Aorta (tissue), 5 donors: Measurements from ENCODE around the gene DUSP16. TPM values are rescaled to one million over a fixed set of nuclear protein-coding genes. Genes with fewer than 3 reads are reported as not detected.

Experiments
- ATAC-seq: fragments of 200-7000 bp; cut with Tn5 transposase; one replicate; pipeline ENCODE4 v1.9.1; 2022; ENCODE audit warnings: moderate library complexity; ENCODE audit not compliant: low FRiP score
- DNase-seq, 2 donors: peaks; one replicate each; pipeline ENCODE4 v3.0.0-alpha.2; 2020
- H3K27ac ChIP-seq, 2 donors: one replicate each; pipeline ENCODE4 v1.5.1; 2013; ENCODE audit warnings: low read length in 2 of 2, mild to moderate bottlenecking in 2 of 2, moderate library complexity in 2 of 2, control low read depth in 1 of 2, inconsistent platforms in 1 of 2, low read depth in 1 of 2
- H3K27me3 ChIP-seq, 2 donors: one replicate each; pipeline ENCODE4 v1.6.1; 2013; ENCODE audit warnings: control low read depth in 1 of 2, low read length in 1 of 2, mild to moderate bottlenecking in 1 of 2, moderate library complexity in 1 of 2; ENCODE audit not compliant: insufficient read depth in 2 of 2, control insufficient read depth in 1 of 2
- H3K36me3 ChIP-seq, 2 donors: one replicate each; pipeline ENCODE4 v1.6.1; 2013; ENCODE audit warnings: control low read depth in 1 of 2, low read length in 1 of 2, mild to moderate bottlenecking in 1 of 2; ENCODE audit not compliant: insufficient read depth in 2 of 2, control insufficient read depth in 1 of 2
- H3K4me1 ChIP-seq, 2 donors: one replicate each; pipeline ENCODE4 v1.6.1; 2013; ENCODE audit warnings: low read length in 2 of 2, control low read depth in 1 of 2, mild to moderate bottlenecking in 1 of 2, moderate library complexity in 1 of 2; ENCODE audit not compliant: insufficient read depth in 2 of 2, control insufficient read depth in 1 of 2
- H3K4me3 ChIP-seq, 2 donors: one replicate each; pipeline ENCODE4 v1.5.1; 2013; ENCODE audit warnings: low read length in 2 of 2, control low read depth in 1 of 2, mild to moderate bottlenecking in 1 of 2
- H3K9me3 ChIP-seq: one replicate; pipeline ENCODE4 v1.6.1; 2013; ENCODE audit warnings: mild to moderate bottlenecking, low read length; ENCODE audit not compliant: control insufficient read depth
- WGBS, 2 donors: extraction: QIAGEN DNeasy Blood & Tissue Kit; methylation state at CpG; one replicate each; pipeline ENCODE4 v1.1.7; 2013; 5-methylcytosine and 5-hydroxymethylcytosine counted together
- intact Hi-C, 2 donors: fragments of 100-400 bp; cut with DNase I; formaldehyde crosslinking; loops; one replicate each; pipeline versions ENCODE4 v1.14.2 to v1.15.0; 2022
- polyA plus RNA-seq, 2 donors: library from polyadenylated mRNA; stranded (reverse); fragments of 200-250 nt; gene quantifications; one replicate each; pipeline ENCODE4 v1.2.3, GENCODE V29; 2013
- total RNA-seq, 2 donors: library from RNA; stranded (reverse); fragmentation: NEBNext Ultra II Directional; extraction: Animal tissue kit (Norgen Biotek cat#: 25700); gene quantifications; one replicate each; pipeline ENCODE4 v1.2.1, GENCODE V29; 2021
- donor health status: healthy with polysubstance abuse.
- donor health status: Bipolar disorder and iron deficiency.
- donor health status: DM: no; HTN: no; CAD: no.
- donor health status: DM: no; HTN: no; CAD: no.
- donor health status: DM: yes; HTN: yes; CAD: no.

DUSP16 gene
- total and polyA plus RNA-seq, 4 donors, result 3.1 to 27.4 (median 17.6) TPM

DNA sequence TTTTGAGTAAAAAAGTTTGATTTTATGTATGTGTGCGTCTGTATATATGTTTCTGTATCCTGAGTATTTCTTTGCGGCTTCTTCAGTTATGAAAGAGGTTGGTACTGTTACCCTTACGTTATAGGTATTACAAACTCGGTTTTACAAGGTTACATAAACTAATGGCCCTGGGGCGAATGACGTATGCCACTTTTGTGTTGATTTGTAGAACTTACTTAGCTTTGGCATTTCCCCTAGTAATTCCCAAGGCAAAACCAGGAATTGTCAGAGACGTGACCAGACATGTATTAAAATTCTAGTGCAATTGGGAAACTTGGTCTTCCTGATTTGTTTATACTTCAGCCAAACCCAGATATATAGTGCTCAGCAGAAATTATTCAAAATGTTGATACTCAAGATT, 93.3 kb downstream of the DUSP16 start:
- intact Hi-C loops, result no loop called here
- Histone ChIP-seq H3K4me3 (no peak overlapping the region), H3K9me3 (no peaks in the 10 kb centered on the region), H3K4me1 (no peaks in the 10 kb centered on the region), H3K27me3 (no peaks in the 10 kb centered on the region), H3K27ac (no peak overlapping the region), H3K36me3 (peaks cover 0 to 4% of the 10 kb centered on the region in 2 donors)
- DNase-seq (no peak), ATAC-seq (no peak)
- WGBS, 2 donors, result 40 to 57% methylated on average over 7 of the region's 7 CpGs

- WGBS, 2 donors, result 90 to 96% methylated on average over 3 of the region's 3 CpGs
Observed at GRCh38 chr12:12468575-12468974, 94.1 kb downstream of the DUSP16 start.

GRCh38 chr12:12467688-12468261, 94.9 kb downstream of the DUSP16 start:
- WGBS, 2 donors, result 85 to 87% methylated on average over 14 of the region's 14 CpGs
- ATAC-seq (no peak), DNase-seq (peak in 1 of 2 donors; percentile 75)
- H3K9me3 ChIP-seq, result no peaks in the 10 kb centered on the region
- H3K27me3 ChIP-seq, result no peaks in the 10 kb centered on the region
- H3K4me3 ChIP-seq, result no peak overlapping the region
- intact Hi-C loops, result no loop called here
- H3K4me1 ChIP-seq, result no peaks in the 10 kb centered on the region
- H3K36me3 ChIP-seq, result peaks cover 0 to 4% of the 10 kb centered on the region in 2 donors
- H3K27ac ChIP-seq, result no peak overlapping the region

More at GRCh38 chr12:12468575-12468974, 94.1 kb downstream of the DUSP16 start:
- Histone ChIP-seq H3K36me3 (peaks cover 0 to 4% of the 10 kb centered on the region in 2 donors), H3K4me1 (no peaks in the 10 kb centered on the region), H3K4me3 (no peak overlapping the region), H3K27me3 (no peaks in the 10 kb centered on the region), H3K27ac (no peak overlapping the region), H3K9me3 (no peaks in the 10 kb centered on the region)
- ATAC-seq, result no peak
- no peak for DNase-seq
- intact Hi-C loops, result no loop called here

DNA sequence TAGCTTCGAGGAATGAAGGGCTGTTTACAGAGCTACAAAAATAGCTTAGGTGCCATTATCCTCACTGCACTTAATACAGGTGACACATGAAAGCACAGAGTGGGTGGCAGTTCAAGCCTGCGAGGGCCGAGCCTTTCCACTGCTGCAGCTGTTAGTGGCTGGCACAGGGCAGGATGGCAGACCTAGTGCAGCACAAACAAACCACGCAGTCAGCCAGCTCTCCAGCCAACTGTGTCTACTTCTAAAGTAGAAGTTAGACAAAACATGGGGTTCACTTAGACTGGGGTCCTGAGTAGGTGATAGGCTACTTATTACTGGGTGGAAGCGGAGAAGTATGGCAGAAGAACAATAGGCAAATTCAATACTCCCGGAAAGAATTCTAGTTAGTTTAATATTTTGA, 95.4 kb downstream of the DUSP16 start:
- no peaks in the 10 kb centered on the region for H3K27me3 ChIP-seq
- 82 to 83% methylated on average over 6 of the region's 6 CpGs for WGBS, 2 donors
- H3K4me3 ChIP-seq, result no peak overlapping the region
- H3K4me1 ChIP-seq, result no peaks in the 10 kb centered on the region
- ATAC-seq, result no peak
- H3K36me3 ChIP-seq, result peaks cover 0 to 4% of the 10 kb centered on the region in 2 donors
- intact Hi-C loops, result no loop called here
- H3K27ac ChIP-seq, result no peak overlapping the region
- no peak for DNase-seq
- H3K9me3 ChIP-seq, result no peaks in the 10 kb centered on the region

DNA sequence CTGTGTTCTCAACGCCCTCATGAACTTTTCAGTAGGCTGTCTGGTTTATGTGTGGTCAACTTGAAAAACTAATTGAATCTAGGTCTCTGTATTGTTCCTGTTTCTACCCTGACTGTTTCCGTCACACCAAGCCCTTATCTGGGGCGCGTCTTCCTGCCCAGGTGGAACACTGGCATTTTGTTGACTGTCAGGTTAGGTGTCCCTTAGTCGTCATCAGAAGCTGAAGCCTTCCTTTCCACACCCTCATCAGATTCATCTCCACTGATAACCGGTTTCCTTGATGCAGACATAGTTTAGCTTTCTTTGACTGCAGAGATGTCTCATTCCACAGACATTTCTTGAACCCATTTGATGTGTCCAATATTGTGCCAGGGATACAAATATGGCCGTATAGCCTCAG, 96.5 kb downstream of the DUSP16 start:
- H3K27me3 ChIP-seq, result no peaks in the 10 kb centered on the region
- DNase-seq (no peak), ATAC-seq (no peak)
- intact Hi-C loops, result no loop called here
- H3K27ac ChIP-seq, result no peak overlapping the region
- H3K9me3 ChIP-seq, result no peaks in the 10 kb centered on the region
- 76 to 91% methylated on average over 7 of the region's 7 CpGs for WGBS, 2 donors
- peaks cover 0 to 4% of the 10 kb centered on the region in 2 donors for H3K36me3 ChIP-seq
- H3K4me1 ChIP-seq, result no peaks in the 10 kb centered on the region
- H3K4me3 ChIP-seq, result no peak overlapping the region

DNA sequence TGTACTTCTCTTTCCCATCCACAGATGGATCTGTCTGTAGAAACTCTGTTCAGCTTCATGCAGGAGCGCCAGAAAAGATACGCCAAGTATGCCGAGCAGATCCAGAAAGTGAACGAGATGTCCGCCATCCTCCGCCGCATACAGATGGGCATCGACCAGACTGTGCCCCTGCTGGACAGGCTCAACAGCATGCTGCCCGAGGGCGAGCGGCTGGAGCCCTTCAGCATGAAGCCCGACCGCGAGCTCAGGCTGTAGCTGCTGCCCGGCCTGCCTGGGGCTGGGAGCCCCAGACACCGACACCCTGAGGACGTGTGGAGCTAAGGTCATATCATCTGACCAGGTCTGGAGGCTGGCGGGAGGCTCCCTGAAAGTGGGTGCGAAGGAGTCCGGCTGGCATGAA, 97.1 kb downstream of the DUSP16 start:
- ATAC-seq, result no peak
- DNase-seq, result no peak
- Histone ChIP-seq H3K4me1 (no peaks in the 10 kb centered on the region), H3K4me3 (no peak overlapping the region), H3K36me3 (peaks cover 0 to 4% of the 10 kb centered on the region in 2 donors), H3K27ac (no peak overlapping the region), H3K9me3 (no peaks in the 10 kb centered on the region), H3K27me3 (no peaks in the 10 kb centered on the region)
- intact Hi-C loops, result no loop called here
- 96 to 97% methylated on average over 20 of the region's 20 CpGs for WGBS, 2 donors

DNA sequence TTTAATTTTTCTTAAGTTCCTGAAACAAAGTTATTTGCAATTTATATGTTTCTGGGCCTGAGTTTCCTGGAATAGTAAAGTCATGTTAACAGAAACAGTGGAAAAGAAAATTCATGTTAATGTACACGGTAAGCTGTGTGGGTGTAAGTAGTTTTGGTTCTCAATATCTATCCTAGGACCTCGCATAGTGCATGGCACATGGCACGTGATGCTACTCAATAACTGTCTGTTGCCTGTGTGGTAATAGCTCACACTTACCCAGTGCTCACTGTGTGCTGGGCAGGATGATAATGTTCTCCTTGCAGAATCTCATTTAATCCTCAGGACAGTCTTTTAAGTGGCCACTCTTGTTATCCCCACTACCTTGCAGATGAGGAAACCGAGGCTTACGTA, 100.7 kb downstream of the DUSP16 start:
- Histone ChIP-seq H3K36me3 (peaks cover 0 to 4% of the 10 kb centered on the region in 2 donors), H3K27ac (no peak overlapping the region), H3K4me3 (no peak overlapping the region), H3K27me3 (no peaks in the 10 kb centered on the region), H3K9me3 (no peaks in the 10 kb centered on the region), H3K4me1 (no peaks in the 10 kb centered on the region)
- 85 to 93% methylated on average over 5 of the region's 5 CpGs for WGBS, 2 donors
- DNase-seq, result no peak
- intact Hi-C loops, result no loop called here
- ATAC-seq, result no peak

DNA sequence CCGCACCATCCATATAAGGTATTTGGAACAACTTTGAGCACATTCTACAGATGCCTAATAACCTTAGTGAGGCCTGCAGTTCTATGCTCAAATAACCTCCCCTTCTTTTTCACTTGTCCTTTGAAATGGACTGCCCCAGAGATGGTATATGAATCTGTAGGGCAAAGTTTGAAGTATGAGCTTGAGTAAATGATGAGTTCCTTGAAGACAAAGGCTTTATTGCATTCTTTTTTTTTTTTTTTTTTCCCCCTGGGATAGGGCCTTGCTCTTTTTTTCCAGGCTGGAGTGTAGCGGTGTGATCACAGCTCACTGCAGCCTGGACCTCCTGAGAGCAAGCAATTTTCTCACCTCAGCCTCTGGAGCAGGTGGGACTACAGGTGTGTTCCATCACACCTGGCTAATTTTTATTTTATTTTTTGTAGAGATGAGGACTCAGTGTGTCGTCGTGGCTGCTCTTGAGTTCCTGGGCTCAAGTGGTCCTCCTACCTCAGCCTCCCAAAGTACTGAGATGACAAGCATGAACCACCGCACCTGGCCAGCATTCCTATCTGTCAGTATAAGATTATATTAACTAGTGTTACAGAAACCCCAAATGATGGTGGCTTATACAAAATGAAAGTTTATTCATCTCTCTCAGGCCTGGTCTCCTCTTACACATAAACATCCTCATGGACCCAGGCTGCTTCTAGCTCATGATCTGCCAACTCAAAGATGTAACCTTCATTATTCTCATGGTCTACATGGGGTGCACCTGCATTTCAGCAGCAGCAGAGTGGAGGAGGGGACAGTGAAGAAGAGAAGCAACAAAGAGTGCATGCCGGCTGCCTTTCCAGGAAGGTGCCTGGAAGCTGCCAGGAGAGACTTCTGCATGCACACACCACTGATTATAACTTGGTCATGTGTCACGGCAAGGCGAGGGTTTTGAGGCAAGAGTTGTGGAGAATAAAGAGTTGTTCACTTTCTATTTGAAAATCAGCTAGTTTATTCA, 101.4 kb downstream of the DUSP16 start:
- H3K27ac ChIP-seq, result no peak overlapping the region
- no peak for ATAC-seq
- no peak for DNase-seq
- H3K9me3 ChIP-seq, result no peaks in the 10 kb centered on the region
- H3K4me1 ChIP-seq, result no peaks in the 10 kb centered on the region
- H3K36me3 ChIP-seq, result peaks cover 0 to 4% of the 10 kb centered on the region in 2 donors
- no peaks in the 10 kb centered on the region for H3K27me3 ChIP-seq
- no peak overlapping the region for H3K4me3 ChIP-seq
- WGBS, 2 donors, result 92% methylated on average over 8 of the region's 8 CpGs
- intact Hi-C loops, result no loop called here

DNA sequence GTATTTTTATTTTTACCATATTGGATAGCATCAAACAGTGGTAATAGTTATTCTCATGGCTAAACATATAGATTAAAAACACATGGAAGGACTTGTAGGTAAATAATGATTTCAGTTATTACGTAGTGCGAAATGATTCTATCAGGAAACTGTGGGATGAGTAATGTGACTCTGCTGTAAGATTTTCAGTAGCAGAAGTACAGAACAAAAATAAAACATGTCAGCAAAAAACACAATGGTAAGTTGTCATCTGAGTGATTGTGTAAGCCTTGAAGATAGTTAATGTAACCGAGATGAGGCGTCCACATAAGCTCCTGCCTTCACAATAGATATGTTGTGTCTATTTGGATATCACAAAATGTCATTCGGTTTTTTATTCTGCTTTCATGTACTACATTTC, 106.0 kb downstream of the DUSP16 start:
- no peak for ATAC-seq

More for the DNA sequence above, 106.0 kb downstream of the DUSP16 start:
- WGBS, 2 donors, result 84 to 93% methylated on average over 5 of the region's 5 CpGs
- Histone ChIP-seq H3K9me3 (no peaks in the 10 kb centered on the region), H3K4me1 (no peaks in the 10 kb centered on the region), H3K4me3 (no peak overlapping the region), H3K27me3 (no peaks in the 10 kb centered on the region), H3K36me3 (no peaks in the 10 kb centered on the region), H3K27ac (no peak overlapping the region)
- intact Hi-C loops, result no loop called here
- DNase-seq, result no peak
